ENCODE measurements around the gene SERPING1. TPM values are rescaled to one million over a fixed set of nuclear protein-coding genes. Genes with fewer than 3 reads are reported as not detected.

SERPING1 gene
- total RNA-seq, 2 donors from 2014 or later: 166 to 216 TPM

DNA sequence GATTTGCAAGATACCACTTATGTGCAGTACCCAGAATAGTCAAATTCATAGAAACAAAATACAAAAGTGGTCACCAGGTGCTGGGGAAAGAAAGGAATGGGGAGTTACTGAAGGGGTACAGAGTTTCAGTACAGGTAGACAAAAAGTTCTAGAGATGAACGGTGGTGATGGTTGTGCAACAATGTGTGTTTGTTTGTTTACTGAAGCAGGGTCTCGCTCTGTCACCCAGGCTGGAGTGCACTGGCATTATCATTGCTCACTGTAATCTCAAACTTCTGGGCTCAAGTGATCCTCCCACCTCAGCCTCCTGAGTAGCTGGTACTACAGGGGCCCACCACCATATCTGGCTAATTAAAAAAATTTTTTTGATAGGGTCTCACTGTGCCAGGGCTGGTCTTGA, 42.1 kb upstream of the SERPING1 start:
- WGBS, 2 donors: 90 to 100% methylated on average over 2 of the region's 2 CpGs
- no peaks in the 10 kb centered on the region for H3K27me3 ChIP-seq
- H3K9me3 ChIP-seq: no peaks in the 10 kb centered on the region
- DNase-seq (no peak), ATAC-seq (no peak)
- intact Hi-C loops (cut with DNase I): no loop called here
- H3K36me3 ChIP-seq (replicated peaks in 1 of 2; ENCODE audit: insufficient read depth in 1 of 2, low read depth in 2 of 2): peaks cover 0 to 14% of the 10 kb centered on the region in 2 donors
- H3K4me3 ChIP-seq: no peak overlapping the region
- TF ChIP-seq POLR2A (IDR thresholded peaks at IDR 0.05): no peak
- TF ChIP-seq, protein P1, sequence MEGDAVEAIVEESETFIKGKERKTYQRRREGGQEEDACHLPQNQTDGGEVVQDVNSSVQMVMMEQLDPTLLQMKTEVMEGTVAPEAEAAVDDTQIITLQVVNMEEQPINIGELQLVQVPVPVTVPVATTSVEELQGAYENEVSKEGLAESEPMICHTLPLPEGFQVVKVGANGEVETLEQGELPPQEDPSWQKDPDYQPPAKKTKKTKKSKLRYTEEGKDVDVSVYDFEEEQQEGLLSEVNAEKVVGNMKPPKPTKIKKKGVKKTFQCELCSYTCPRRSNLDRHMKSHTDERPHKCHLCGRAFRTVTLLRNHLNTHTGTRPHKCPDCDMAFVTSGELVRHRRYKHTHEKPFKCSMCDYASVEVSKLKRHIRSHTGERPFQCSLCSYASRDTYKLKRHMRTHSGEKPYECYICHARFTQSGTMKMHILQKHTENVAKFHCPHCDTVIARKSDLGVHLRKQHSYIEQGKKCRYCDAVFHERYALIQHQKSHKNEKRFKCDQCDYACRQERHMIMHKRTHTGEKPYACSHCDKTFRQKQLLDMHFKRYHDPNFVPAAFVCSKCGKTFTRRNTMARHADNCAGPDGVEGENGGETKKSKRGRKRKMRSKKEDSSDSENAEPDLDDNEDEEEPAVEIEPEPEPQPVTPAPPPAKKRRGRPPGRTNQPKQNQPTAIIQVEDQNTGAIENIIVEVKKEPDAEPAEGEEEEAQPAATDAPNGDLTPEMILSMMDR (IDR thresholded peaks at IDR 0.05): no peak
- H3K4me1 ChIP-seq: peaks cover 16% of the 10 kb centered on the region
- H3K27ac ChIP-seq: no peak overlapping the region

DNA sequence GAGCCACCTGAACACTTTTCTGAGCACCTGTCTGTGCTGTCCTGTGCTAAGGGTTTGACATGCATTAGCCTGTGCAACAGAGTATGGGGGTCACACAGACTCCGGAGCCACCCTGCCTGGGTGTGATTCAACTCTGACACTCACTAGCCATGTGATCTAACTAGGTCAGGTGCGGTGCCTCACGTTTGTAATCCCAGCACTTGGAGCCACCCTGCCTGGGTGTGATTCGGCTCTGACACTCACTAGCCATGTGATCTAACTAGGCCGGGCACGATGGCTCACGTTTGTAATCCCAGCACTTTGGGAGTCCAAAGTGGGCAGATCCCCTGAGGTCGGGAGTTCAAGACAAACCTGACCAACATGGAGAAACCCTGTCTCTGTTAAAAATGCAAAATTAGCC, 41.4 kb upstream of the SERPING1 start:
- DNase-seq (no peak), ATAC-seq (no peak)
- H3K27me3 ChIP-seq: no peaks in the 10 kb centered on the region
- H3K9me3 ChIP-seq: no peaks in the 10 kb centered on the region
- intact Hi-C loops (cut with DNase I): no loop called here
- no peak overlapping the region for H3K4me3 ChIP-seq
- peaks cover 0 to 14% of the 10 kb centered on the region in 2 donors for H3K36me3 ChIP-seq (replicated peaks in 1 of 2; ENCODE audit: insufficient read depth in 1 of 2, low read depth in 2 of 2)
- 81 to 87% methylated on average over 4 to 8 of the region's 8 CpGs for WGBS, 2 donors
- no peak overlapping the region for H3K27ac ChIP-seq
- H3K4me1 ChIP-seq: peaks cover 16% of the 10 kb centered on the region
- TF ChIP-seq, protein P1 (IDR thresholded peaks at IDR 0.05): no peak
- TF ChIP-seq POLR2A (IDR thresholded peaks at IDR 0.05): no peak

DNA sequence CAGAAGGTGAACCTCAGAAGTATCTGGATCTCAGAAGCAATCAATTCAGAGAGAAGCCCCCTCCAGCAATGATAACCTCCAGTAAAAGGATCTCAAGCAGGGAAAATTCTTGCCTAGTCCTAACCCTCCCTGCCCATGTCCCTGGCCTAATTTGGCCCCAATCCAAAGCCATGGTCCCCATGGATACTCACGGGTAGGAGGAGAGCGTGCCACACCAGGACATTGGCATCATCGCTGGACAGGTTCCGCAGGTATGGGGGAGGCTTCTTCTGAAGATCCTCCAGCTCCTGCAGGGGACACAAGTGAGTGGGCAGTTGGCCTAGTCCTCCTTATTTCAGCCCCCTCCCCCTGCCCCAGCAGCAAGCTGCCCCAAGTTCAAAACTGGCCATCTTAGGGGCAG, 37.3 kb upstream of the SERPING1 start:
- WGBS, 2 donors: 75 to 100% methylated on average over 2 to 4 of the region's 4 CpGs

DNA sequence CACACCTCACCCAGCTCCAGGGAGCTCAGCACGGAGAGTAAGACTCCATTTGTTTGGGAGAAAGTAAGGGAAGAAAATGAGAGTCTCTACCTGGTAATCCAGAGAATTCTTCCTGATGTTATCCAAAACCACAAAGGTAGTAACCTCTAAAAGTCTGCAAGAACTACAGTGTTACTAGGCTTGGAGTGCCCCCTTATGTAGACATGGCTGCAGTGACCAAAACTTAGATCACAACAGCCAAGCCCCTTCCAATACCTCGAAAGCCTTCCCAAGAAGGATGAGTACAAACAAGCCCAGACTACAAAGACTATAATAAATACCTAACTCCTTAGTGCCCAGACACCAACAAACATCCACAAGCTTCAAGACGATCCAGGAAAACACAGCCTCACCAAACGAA, 34.9 kb upstream of the SERPING1 start:
- no peak overlapping the region for H3K27ac ChIP-seq
- no peak for DNase-seq
- intact Hi-C loops (cut with DNase I): no loop called here

More for the DNA sequence above, 37.3 kb upstream of the SERPING1 start:
- Histone ChIP-seq H3K36me3 (replicated peaks in 1 of 2; ENCODE audit: insufficient read depth in 1 of 2, low read depth in 2 of 2) (peaks cover 0 to 2% of the 10 kb centered on the region in 2 donors), H3K27ac (no peak overlapping the region), H3K9me3 (no peaks in the 10 kb centered on the region), H3K4me1 (no peaks in the 10 kb centered on the region), H3K4me3 (no peak overlapping the region), H3K27me3 (no peaks in the 10 kb centered on the region)
- intact Hi-C loops (cut with DNase I): no loop called here
- no peak for TF ChIP-seq POLR2A (IDR thresholded peaks at IDR 0.05)
- TF ChIP-seq, protein P1 (IDR thresholded peaks at IDR 0.05): no peak
- ATAC-seq: no peak
- peak in 2 of 4 donors; percentile 15 to 26 for DNase-seq

More for the DNA sequence above, 34.9 kb upstream of the SERPING1 start:
- Histone ChIP-seq H3K36me3 (replicated peaks in 1 of 2; ENCODE audit: insufficient read depth in 1 of 2, low read depth in 2 of 2) (peaks cover 0 to 2% of the 10 kb centered on the region in 2 donors), H3K4me3 (no peak overlapping the region), H3K27me3 (no peaks in the 10 kb centered on the region), H3K9me3 (no peaks in the 10 kb centered on the region), H3K4me1 (peaks cover 13% of the 10 kb centered on the region)
- ATAC-seq: no peak
- 68 to 78% methylated on average over 4 of the region's 4 CpGs for WGBS, 2 donors
- TF ChIP-seq POLR2A (IDR thresholded peaks at IDR 0.05): no peak
- TF ChIP-seq, protein P1 (IDR thresholded peaks at IDR 0.05): no peak

Data from body of pancreas (tissue), 4 donors.